ENCODE results near the gene PLEKHM1. TPM values are rescaled to one million over a fixed set of nuclear protein-coding genes. Genes with fewer than 3 reads are reported as not detected.
"Not testable (repeated sequence)": the region's sequence is repeated elsewhere in the genome, so short reads cannot be mapped to it uniquely, and the experiment has no call there.

PLEKHM1 gene
- total RNA-seq, 2 experiments from 2014 or later: 62.7 to 63.5 TPM

GRCh38 chr17:45441526-45442310, 48.8 kb downstream of the PLEKHM1 start:
- Mint-ChIP-seq H3K4me1 (peaks cover 34% of the 10 kb centered on the region), H3K27ac (no peak overlapping the region), H3K4me3 (no peak overlapping the region), H3K27me3 (no peaks in the 10 kb centered on the region), H3K36me3 (ENCODE audit: low read depth) (peaks cover 20% of the 10 kb centered on the region), H3K9me3 (no peaks in the 10 kb centered on the region)
- DNase-seq: no peak
- POLR2A ChIA-PET: interaction anchor here (1.1 kb wide), 1 partner anchor 31 kb away, joined by 4 read pairs; no protein-coding TSS in a partner anchor
- CTCF ChIA-PET: no interaction called here

- H3K27me3 Mint-ChIP-seq, POLR2A ChIA-PET, H3K4me3 Mint-ChIP-seq, DNase-seq, CTCF ChIA-PET, H3K9me3 Mint-ChIP-seq: not testable (repeated sequence)
- peak overlapping the region; percentile 16 for H3K27ac Mint-ChIP-seq
- H3K4me1 Mint-ChIP-seq: peaks cover 27% of the 10 kb centered on the region
- peaks cover 21% of the 10 kb centered on the region for H3K36me3 Mint-ChIP-seq (ENCODE audit: low read depth)
These were observed 49.5 kb downstream of the PLEKHM1 start for GRCh38 chr17:45440839-45441515.

DNA sequence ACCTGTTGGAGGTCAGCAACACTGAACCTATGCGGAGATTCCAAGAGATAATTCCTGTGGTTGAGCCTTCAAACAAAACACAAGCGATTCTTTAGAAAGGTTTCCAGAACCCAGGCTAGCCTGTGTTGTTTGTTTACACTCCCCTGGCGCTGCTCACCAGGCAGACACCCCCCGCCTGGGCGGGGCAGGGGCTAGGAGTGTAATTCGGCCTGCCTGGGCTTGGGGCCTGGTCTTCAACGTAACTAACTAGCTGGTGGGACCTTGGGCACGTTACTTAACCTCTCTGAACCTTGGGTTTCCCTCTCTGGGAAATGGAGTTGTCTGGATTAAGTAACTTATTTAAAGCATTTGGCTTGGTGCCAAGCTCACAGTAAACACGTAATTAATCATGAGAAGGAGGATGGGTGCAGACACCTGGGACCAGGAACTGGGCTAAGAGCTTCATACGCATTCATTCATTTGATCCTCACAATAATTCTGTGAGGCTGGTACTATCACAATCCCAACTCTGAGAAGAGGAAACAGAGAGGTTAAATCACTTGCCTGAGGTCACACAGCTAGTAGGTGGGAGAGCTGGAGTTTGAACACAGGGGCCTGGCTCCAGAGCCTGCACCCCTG, 50.3 kb downstream of the PLEKHM1 start:
- Mint-ChIP-seq H3K4me3 (no peak overlapping the region), H3K27me3 (no peaks in the 10 kb centered on the region), H3K36me3 (ENCODE audit: low read depth) (peaks cover 18% of the 10 kb centered on the region), H3K4me1 (peaks cover 22% of the 10 kb centered on the region), H3K27ac (peak overlapping the region; percentile 16), H3K9me3 (no peaks in the 10 kb centered on the region)
- CTCF ChIA-PET: no interaction called here
- DNase-seq: no peak
- POLR2A ChIA-PET: no interaction called here

DNA sequence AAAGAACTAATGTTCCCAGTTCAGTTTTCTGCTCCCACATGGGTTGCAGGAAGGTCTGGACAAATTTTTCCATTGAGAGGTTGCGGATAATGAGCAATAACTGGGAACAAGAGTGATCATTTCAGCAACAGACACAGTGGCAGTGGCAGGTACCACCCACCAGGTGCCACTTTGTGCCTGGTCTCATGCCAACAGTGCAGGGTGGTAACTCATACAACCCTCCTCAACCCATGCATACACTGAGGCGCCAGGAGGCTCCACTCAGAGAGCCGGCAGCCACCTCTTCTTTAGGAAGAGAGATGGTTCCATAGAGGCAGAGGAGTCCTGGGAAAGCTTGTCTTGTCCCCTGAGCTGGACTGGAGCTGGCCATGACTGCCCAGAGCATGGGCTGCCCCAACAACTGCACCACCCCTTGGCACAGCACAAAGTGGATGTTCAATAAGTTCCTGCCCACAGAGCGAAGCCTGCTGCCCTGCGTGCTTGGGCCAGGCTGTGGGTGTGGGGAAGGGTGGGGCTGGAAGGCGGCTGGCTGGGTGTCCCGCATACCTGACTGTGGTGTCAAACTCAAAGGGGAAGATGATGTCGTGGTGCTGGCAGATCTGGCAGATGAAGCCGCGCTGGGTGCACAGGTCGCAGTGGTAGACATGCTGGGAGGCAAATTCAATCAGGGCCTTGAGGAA, 51.5 kb downstream of the PLEKHM1 start:
- Mint-ChIP-seq H3K27me3 (no peaks in the 10 kb centered on the region), H3K27ac (no peak overlapping the region), H3K36me3 (ENCODE audit: low read depth) (peaks cover 14% of the 10 kb centered on the region), H3K4me1 (peaks cover 17% of the 10 kb centered on the region), H3K9me3 (no peaks in the 10 kb centered on the region), H3K4me3 (no peak overlapping the region)
- POLR2A ChIA-PET: no interaction called here
- no peak for DNase-seq
- CTCF ChIA-PET: no interaction called here

- ChIA-PET POLR2A (no interaction called here), CTCF (no interaction called here)
- H3K36me3 Mint-ChIP-seq (ENCODE audit: low read depth): peaks cover 14% of the 10 kb centered on the region
- no peak overlapping the region for H3K4me3 Mint-ChIP-seq
- no peaks in the 10 kb centered on the region for H3K27me3 Mint-ChIP-seq
- no peak overlapping the region for H3K27ac Mint-ChIP-seq
- no peaks in the 10 kb centered on the region for H3K9me3 Mint-ChIP-seq
- no peak for DNase-seq
- H3K4me1 Mint-ChIP-seq: peaks cover 21% of the 10 kb centered on the region
These were observed 52.8 kb downstream of the PLEKHM1 start for GRCh38 chr17:45437465-45438283.

- CTCF ChIA-PET: no interaction called here
- POLR2A ChIA-PET: interaction anchor here (0.8 kb wide), 1 partner anchor 20 kb away, joined by 3 read pairs; no protein-coding TSS in a partner anchor
- H3K27me3 Mint-ChIP-seq: no peaks in the 10 kb centered on the region
- H3K4me3 Mint-ChIP-seq: no peak overlapping the region
- no peak for DNase-seq
- peaks cover 14% of the 10 kb centered on the region for H3K36me3 Mint-ChIP-seq (ENCODE audit: low read depth)
- H3K9me3 Mint-ChIP-seq: no peaks in the 10 kb centered on the region
- H3K4me1 Mint-ChIP-seq: peaks cover 21% of the 10 kb centered on the region
- no peak overlapping the region for H3K27ac Mint-ChIP-seq
These were observed 53.7 kb downstream of the PLEKHM1 start for GRCh38 chr17:45436625-45437464.

DNA sequence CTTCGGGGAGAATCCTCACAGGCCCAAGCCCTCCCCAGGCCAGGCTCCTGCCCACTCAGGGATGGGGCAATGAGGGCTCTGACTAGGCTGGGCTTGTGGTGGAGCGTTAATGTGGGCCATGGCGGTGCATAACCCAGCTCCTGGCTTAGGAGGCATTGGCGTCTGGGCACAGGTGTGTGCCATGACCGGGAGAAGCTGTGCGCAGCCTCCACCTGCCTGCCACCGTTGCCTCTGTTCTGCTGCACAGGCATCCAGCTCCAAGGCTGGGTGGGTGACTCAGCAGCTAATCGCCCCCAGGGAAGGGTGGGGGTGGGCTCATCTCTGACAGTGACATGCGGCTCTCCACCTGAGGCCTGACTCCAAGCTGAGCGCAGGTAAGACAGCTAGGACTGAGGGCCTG, 54.4 kb downstream of the PLEKHM1 start:
- Mint-ChIP-seq H3K27ac (no peak overlapping the region), H3K27me3 (no peaks in the 10 kb centered on the region), H3K4me1 (peaks cover 18% of the 10 kb centered on the region), H3K36me3 (ENCODE audit: low read depth) (peaks cover 14% of the 10 kb centered on the region), H3K9me3 (no peaks in the 10 kb centered on the region), H3K4me3 (no peak overlapping the region)
- DNase-seq: no peak
- ChIA-PET POLR2A (interaction anchor here (0.8 kb wide), 1 partner anchor 19 kb away, joined by 3 read pairs; no protein-coding TSS in a partner anchor), CTCF (no interaction called here)

- ChIA-PET POLR2A (no interaction called here), CTCF (no interaction called here)
- Mint-ChIP-seq H3K4me3 (no peak overlapping the region), H3K4me1 (peaks cover 18% of the 10 kb centered on the region), H3K27ac (no peak overlapping the region), H3K9me3 (no peaks in the 10 kb centered on the region), H3K36me3 (ENCODE audit: low read depth) (peaks cover 16% of the 10 kb centered on the region), H3K27me3 (no peaks in the 10 kb centered on the region)
- no peak for DNase-seq
These were observed 55.0 kb downstream of the PLEKHM1 start for GRCh38 chr17:45435481-45435880.

DNA sequence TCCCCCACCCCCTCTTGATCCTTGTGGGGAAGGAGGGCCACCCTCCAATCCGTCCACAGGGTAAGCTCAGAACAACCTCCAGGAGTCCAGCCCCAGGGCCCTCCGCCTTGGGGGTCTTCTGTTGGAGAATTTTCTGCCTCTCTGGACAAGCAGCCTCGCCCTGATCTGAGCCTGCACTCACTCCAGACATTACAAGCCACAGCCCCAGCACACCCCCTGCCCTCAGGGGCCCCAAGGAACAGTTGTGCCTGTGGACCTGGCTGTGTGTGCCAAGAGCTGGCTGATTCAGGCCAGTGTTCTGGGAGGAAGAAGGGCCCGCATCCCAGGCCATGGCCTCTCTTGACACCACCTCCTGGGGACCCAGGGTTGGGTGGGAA, 57.4 kb downstream of the PLEKHM1 start:
- no peaks in the 10 kb centered on the region for H3K27me3 Mint-ChIP-seq
- peaks cover 27% of the 10 kb centered on the region for H3K4me1 Mint-ChIP-seq
- peak overlapping the region; percentile 69 for H3K4me3 Mint-ChIP-seq
- peaks cover 25% of the 10 kb centered on the region for H3K36me3 Mint-ChIP-seq (ENCODE audit: low read depth)
- DNase-seq: no peak
- no peak overlapping the region for H3K27ac Mint-ChIP-seq
- no peaks in the 10 kb centered on the region for H3K9me3 Mint-ChIP-seq
- ChIA-PET CTCF (no interaction called here), POLR2A (no interaction called here)

- Mint-ChIP-seq H3K27me3 (no peaks in the 10 kb centered on the region), H3K4me1 (peaks cover 31% of the 10 kb centered on the region), H3K36me3 (ENCODE audit: low read depth) (peaks cover 26% of the 10 kb centered on the region), H3K4me3 (peak within 1 kb of the TSS; percentile 88), H3K9me3 (no peaks in the 10 kb centered on the region), H3K27ac (peak within 1 kb of the TSS; percentile 63)
- peak; percentile 61 for DNase-seq
- ChIA-PET CTCF (no interaction called here), POLR2A (interaction anchor here (0.7 to 1.1 kb wide), 2 partner anchors 14 to 87 kb away, joined by 3 read pairs; no protein-coding TSS in a partner anchor)
These were observed 57.9 kb downstream of the PLEKHM1 start, which contains the start of gene ARHGAP27 for GRCh38 chr17:45432405-45433158. Gene ARHGAP27, minus strand, starts transcription at chr17:45432870. Its CDS starts 2,591 bp downstream, at chr17:45430279.

Measured in activated CD4-positive, alpha-beta memory T cell treated with anti-CD3 and anti-CD28 coated beads, Interleukin-2, amount 10 ng/mL, durations not matched to agents 7 days and 5 days (primary cell).